Trophoblast cell (in vitro differentiated cells and primary cell): Measurements from ENCODE around the gene RAB7A.

Experiments
- DNase-seq, 2 donors: peaks; one replicate each; pipeline ENCODE4 v3.0.0-alpha.2; 2016
- H2AFZ ChIP-seq: 2 replicates; pipeline ENCODE4 v1.6.1; 2013; ENCODE audit warnings: low read length, moderate library complexity, mild to moderate bottlenecking; ENCODE audit not compliant: insufficient read depth, poor library complexity
- H2AK5ac ChIP-seq: 2 replicates; pipeline ENCODE4 v1.6.1; 2013; ENCODE audit warnings: mild to moderate bottlenecking, low read length
- H2BK120ac ChIP-seq: 2 replicates; pipeline ENCODE4 v1.6.1; 2013; ENCODE audit warnings: low read length, mild to moderate bottlenecking, moderate library complexity; ENCODE audit not compliant: insufficient read depth, poor library complexity
- H2BK12ac ChIP-seq: 2 replicates; pipeline ENCODE4 v1.6.1; 2013; ENCODE audit warnings: mild to moderate bottlenecking, low read length, moderate library complexity
- H2BK5ac ChIP-seq: 2 replicates; pipeline ENCODE4 v1.6.1; 2013; ENCODE audit warnings: low read length, low read depth, moderate library complexity, mild to moderate bottlenecking; ENCODE audit not compliant: poor library complexity
- H3K14ac ChIP-seq: 2 replicates; pipeline ENCODE4 v1.6.1; 2013; ENCODE audit warnings: mild to moderate bottlenecking, low read length
- H3K18ac ChIP-seq: 2 replicates; pipeline ENCODE4 v1.6.1; 2013; ENCODE audit warnings: mild to moderate bottlenecking, low read length
- H3K23ac ChIP-seq: 2 replicates; pipeline ENCODE4 v1.6.1; 2013; ENCODE audit warnings: low read length
- H3K27ac ChIP-seq: 2 replicates; pipeline ENCODE4 v1.5.1; 2013; ENCODE audit warnings: low read depth, mild to moderate bottlenecking, inconsistent platforms, low read length, moderate library complexity
- H3K27me3 ChIP-seq: 2 replicates; pipeline ENCODE4 v1.6.1; 2013; ENCODE audit warnings: inconsistent platforms, mild to moderate bottlenecking, low read length, moderate library complexity; ENCODE audit not compliant: insufficient read depth
- H3K36me3 ChIP-seq, 2 experiments: 1 replicate in 1 of 2; 2 replicates in 1 of 2; pipeline ENCODE4 v1.6.1; 2013; ENCODE audit warnings: low read length in 2 of 2, mild to moderate bottlenecking in 2 of 2, moderate library complexity in 1 of 2; ENCODE audit not compliant: insufficient read depth in 2 of 2, control insufficient read depth in 1 of 2
- H3K4ac ChIP-seq: 2 replicates; pipeline ENCODE4 v1.6.1; 2013; ENCODE audit warnings: low read depth, mild to moderate bottlenecking, low read length, moderate library complexity
- H3K4me1 ChIP-seq, 2 experiments: 1 replicate in 1 of 2; 2 replicates in 1 of 2; pipeline ENCODE4 v1.6.1; 2013; ENCODE audit warnings: low read length in 2 of 2, mild to moderate bottlenecking in 2 of 2, moderate library complexity in 1 of 2; ENCODE audit not compliant: insufficient read depth in 2 of 2, control insufficient read depth in 1 of 2
- H3K4me2 ChIP-seq: 2 replicates; pipeline ENCODE4 v1.6.1; 2013; ENCODE audit warnings: inconsistent platforms, mild to moderate bottlenecking, low read length, moderate library complexity
- H3K4me3 ChIP-seq: 2 replicates; pipeline ENCODE4 v1.5.1; 2013; ENCODE audit warnings: mild to moderate bottlenecking, low read depth, low read length, inconsistent platforms
- H3K79me1 ChIP-seq: one replicate; pipeline ENCODE4 v1.6.1; 2013; ENCODE audit warnings: low read length
- H3K79me2 ChIP-seq: 2 replicates; pipeline ENCODE4 v1.6.1; 2013; ENCODE audit warnings: low read length, mild to moderate bottlenecking; ENCODE audit not compliant: control insufficient read depth, insufficient read depth, poor library complexity
- H3K9ac ChIP-seq: 2 replicates; pipeline ENCODE4 v1.6.1; 2013; ENCODE audit warnings: mild to moderate bottlenecking, low read length
- H3K9me3 ChIP-seq: 2 replicates; pipeline ENCODE4 v1.6.1; 2013; ENCODE audit warnings: low read depth, mild to moderate bottlenecking, control low read depth, inconsistent platforms, low read length; ENCODE audit not compliant: insufficient read depth
- H4K12ac ChIP-seq: 2 replicates; pipeline ENCODE4 v1.6.1; 2013; ENCODE audit warnings: low read depth, mild to moderate bottlenecking, low read length, moderate library complexity
- H4K8ac ChIP-seq: 2 replicates; pipeline ENCODE4 v1.6.1; 2013; ENCODE audit warnings: low read depth, mild to moderate bottlenecking, low read length, moderate library complexity
- H4K91ac ChIP-seq: one replicate; pipeline ENCODE4 v1.6.1; 2013; ENCODE audit warnings: low read depth, mild to moderate bottlenecking, low read length, moderate library complexity
- WGBS: extraction: QIAGEN DNeasy Blood & Tissue Kit; methylation state at CpG from one replicate; pipeline ENCODE4 v1.1.7; 2013; ENCODE audit warnings: missing lambda C conversion rate; ENCODE audit not compliant: insufficient read length, insufficient coverage; ENCODE audit errors: extremely low coverage; 5-methylcytosine and 5-hydroxymethylcytosine counted together

RAB7A gene

GRCh38 chr3:128845119-128845777, 119.3 kb downstream of the RAB7A start:
- Histone ChIP-seq H3K9ac (no peak overlapping the region), H3K4me1 (peaks cover 3 to 5% of the 10 kb centered on the region in 2 experiments), H3K79me2 (no peaks in the 10 kb centered on the region), H3K23ac (no peak overlapping the region), H4K12ac (no peak overlapping the region), H2BK120ac (no peak overlapping the region), H3K18ac (no peak overlapping the region), H3K27me3 (no peaks in the 10 kb centered on the region), H4K91ac (no peak overlapping the region), H3K4me2 (peak overlapping the region; percentile 55), H3K79me1 (no peaks in the 10 kb centered on the region), H2AFZ (no peak overlapping the region), H3K27ac (no peak overlapping the region), H3K9me3 (no peaks in the 10 kb centered on the region), H2BK12ac (no peak overlapping the region), H3K4me3 (no peak overlapping the region), H3K14ac (no peak overlapping the region), H3K36me3 (no peaks in the 10 kb centered on the region), H2BK5ac (no peak overlapping the region), H2AK5ac (no peak overlapping the region), H3K4ac (no peak overlapping the region), H4K8ac (no peak overlapping the region)
- peak in 1 of 2 donors; percentile 31 for DNase-seq
- WGBS: no CpG with 5 or more reads among the region's 14 CpGs

GRCh38 chr3:128845778-128846485, 119.9 kb downstream of the RAB7A start:
- no peak overlapping the region for H2BK12ac ChIP-seq
- H3K9ac ChIP-seq: no peak overlapping the region
- peak overlapping the region; percentile 49 for H3K18ac ChIP-seq
- peaks cover 3 to 5% of the 10 kb centered on the region in 2 experiments for H3K4me1 ChIP-seq
- peak overlapping the region; percentile 48 for H2AFZ ChIP-seq
- H3K4me2 ChIP-seq: peak overlapping the region; percentile 68
- no peak overlapping the region for H3K27ac ChIP-seq
- peak overlapping the region; percentile 8 for H4K12ac ChIP-seq
- H2BK120ac ChIP-seq: no peak overlapping the region
- H2AK5ac ChIP-seq: no peak overlapping the region
- no peak overlapping the region for H3K23ac ChIP-seq
- no peak overlapping the region for H3K14ac ChIP-seq
- H3K36me3 ChIP-seq: no peaks in the 10 kb centered on the region
- WGBS: no CpG with 5 or more reads among the region's 32 CpGs
- DNase-seq: peak; percentile 51 to 78
- H4K8ac ChIP-seq: peak overlapping the region; percentile 54
- H3K27me3 ChIP-seq: no peaks in the 10 kb centered on the region
- H2BK5ac ChIP-seq: no peak overlapping the region
- H3K79me2 ChIP-seq: no peaks in the 10 kb centered on the region
- no peak overlapping the region for H3K4ac ChIP-seq
- no peak overlapping the region for H4K91ac ChIP-seq
- H3K4me3 ChIP-seq: no peak overlapping the region
- H3K9me3 ChIP-seq: no peaks in the 10 kb centered on the region
- no peaks in the 10 kb centered on the region for H3K79me1 ChIP-seq

- H3K14ac ChIP-seq: no peak overlapping the region
- H3K79me1 ChIP-seq: no peaks in the 10 kb centered on the region
- no peak overlapping the region for H2BK12ac ChIP-seq
- no peak overlapping the region for H3K18ac ChIP-seq
- H3K9ac ChIP-seq: no peak overlapping the region
- peaks cover 3 to 5% of the 10 kb centered on the region in 2 experiments for H3K4me1 ChIP-seq
- H3K36me3 ChIP-seq: no peaks in the 10 kb centered on the region
- H3K23ac ChIP-seq: no peak overlapping the region
- H4K91ac ChIP-seq: no peak overlapping the region
- no peak overlapping the region for H2BK5ac ChIP-seq
- H2AK5ac ChIP-seq: no peak overlapping the region
- H2AFZ ChIP-seq: no peak overlapping the region
- H3K9me3 ChIP-seq: peaks cover under 1% of the 10 kb centered on the region
- H2BK120ac ChIP-seq: no peak overlapping the region
- no peak overlapping the region for H3K27ac ChIP-seq
- no peak for DNase-seq
- peak overlapping the region; percentile 68 for H3K4me2 ChIP-seq
- no peak overlapping the region for H3K4ac ChIP-seq
- no peaks in the 10 kb centered on the region for H3K27me3 ChIP-seq
- no CpG with 5 or more reads among the region's 13 CpGs for WGBS
- H3K79me2 ChIP-seq: no peaks in the 10 kb centered on the region
- H3K4me3 ChIP-seq: no peak overlapping the region
- no peak overlapping the region for H4K8ac ChIP-seq
- H4K12ac ChIP-seq: peak overlapping the region; percentile 22
Observed at GRCh38 chr3:128846486-128846891, 120.5 kb downstream of the RAB7A start.

GRCh38 chr3:128847666-128848370, 121.8 kb downstream of the RAB7A start:
- Histone ChIP-seq H3K4me3 (no peak overlapping the region), H3K79me2 (no peaks in the 10 kb centered on the region), H2BK120ac (no peak overlapping the region), H2BK12ac (no peak overlapping the region), H3K18ac (no peak overlapping the region), H3K14ac (no peak overlapping the region), H3K23ac (no peak overlapping the region), H4K8ac (no peak overlapping the region), H3K4me2 (no peak overlapping the region), H3K9ac (no peak overlapping the region), H3K79me1 (no peaks in the 10 kb centered on the region), H3K27me3 (no peaks in the 10 kb centered on the region), H3K9me3 (peaks cover 6% of the 10 kb centered on the region), H4K91ac (no peak overlapping the region), H2AFZ (no peak overlapping the region), H4K12ac (no peak overlapping the region), H3K27ac (no peak overlapping the region), H3K4me1 (peaks cover 3 to 5% of the 10 kb centered on the region in 2 experiments), H3K4ac (no peak overlapping the region), H3K36me3 (no peaks in the 10 kb centered on the region), H2AK5ac (no peak overlapping the region), H2BK5ac (no peak overlapping the region)
- no peak for DNase-seq
- no CpG with 5 or more reads among the region's 15 CpGs for WGBS
